B cell (primary cell): ENCODE results near the gene TFB1M. TPM values are rescaled to one million over a fixed set of nuclear protein-coding genes. Genes with fewer than 3 reads are reported as not detected.

Experiments
- ATAC-seq: fragments of 200-7000 bp; cut with Tn5 transposase; one replicate; pipeline ENCODE4 v1.10.0; 2021; ENCODE audit warnings: low read depth, mild to moderate bottlenecking, moderate number of reproducible peaks, moderate library complexity
- CTCF ChIA-PET: fragments of 350-600 bp; sonication (Branson Sonifier 250); formaldehyde crosslinking; loops from one replicate; lab custom pipeline; 2021; ENCODE audit warnings: antibody characterized with exemption, inconsistent platforms; lab: Charles Lee
- POLR2A ChIA-PET: fragments of 350-600 bp; sonication (Branson Sonifier 250); formaldehyde crosslinking; loops from one replicate; lab custom pipeline; 2021; ENCODE audit warnings: antibody characterized with exemption; lab: Charles Lee
- DNase-seq: peaks from one replicate; pipeline ENCODE4 v3.0.0; 2013
- H2AFZ ChIP-seq: 2 replicates; pipeline ENCODE4 v1.6.1; 2012; ENCODE audit warnings: mild to moderate bottlenecking, low read depth, low read length; ENCODE audit not compliant: insufficient read depth, poor library complexity, severe bottlenecking
- H3K27ac ChIP-seq, 2 donors: 1 replicate in 1 of 2; 2 replicates in 1 of 2; pipeline ENCODE4 v1.5.1; 2012 to 2013; ENCODE audit warnings: low read length in 2 of 2, mild to moderate bottlenecking in 2 of 2, moderate library complexity in 1 of 2
- H3K27me3 ChIP-seq, 4 experiments: fragments of 200-600 bp in 1 of 4; sonication (generic) in 1 of 4; replicated peaks in 1 of 4; 1 replicate in 2 of 4; 2 replicates in 2 of 4; pipeline versions ENCODE4 v1.6.1 to v1.7.0; 2013 to 2016; ENCODE audit warnings: low read length in 3 of 4, mild to moderate bottlenecking in 2 of 4, mixed read lengths in 1 of 4, moderate library complexity in 1 of 4; ENCODE audit not compliant: insufficient read depth in 4 of 4, control insufficient read depth in 3 of 4; ENCODE audit errors: control extremely low read depth in 1 of 4
- H3K36me3 ChIP-seq, 2 experiments: replicated peaks in 1 of 2; 1 replicate in 1 of 2; 2 replicates in 1 of 2; pipeline versions ENCODE4 v1.6.1 to v1.7.1; 2013; ENCODE audit warnings: low read length in 1 of 2; ENCODE audit not compliant: insufficient read depth in 2 of 2, control insufficient read depth in 1 of 2; ENCODE audit errors: control extremely low read depth in 1 of 2, extremely low read depth in 1 of 2
- H3K4me1 ChIP-seq, 2 donors: fragments of 200-600 bp in 1 of 2; sonication (generic) in 1 of 2; 1 replicate in 1 of 2; 2 replicates in 1 of 2; pipeline versions ENCODE4 v1.5.1 to v1.6.1; 2013 to 2017; ENCODE audit warnings: low read length in 2 of 2; ENCODE audit not compliant: control insufficient read depth in 2 of 2, insufficient read depth in 2 of 2
- H3K4me2 ChIP-seq: replicated peaks from 2 replicates; pipeline ENCODE3; 2012; ENCODE audit warnings: mild to moderate bottlenecking, low read depth, low read length; ENCODE audit not compliant: poor library complexity, severe bottlenecking
- H3K4me3 ChIP-seq, 5 experiments: fragments of 200-600 bp in 1 of 5; sonication (generic) in 1 of 5; 1 replicate in 3 of 5; 2 replicates in 2 of 5; pipeline versions ENCODE4 v1.5.1 to v1.7.0; 2011 to 2016; ENCODE audit warnings: low read length in 4 of 5, mild to moderate bottlenecking in 4 of 5, low read depth in 2 of 5, control low read depth in 1 of 5, moderate library complexity in 1 of 5; ENCODE audit not compliant: insufficient read depth in 1 of 5; ENCODE audit errors: control extremely low read depth in 1 of 5, extremely low read depth in 1 of 5
- H3K79me2 ChIP-seq: fragments of 200-600 bp; sonication (generic); one replicate; pipeline ENCODE4 v1.6.0; 2016; ENCODE audit warnings: low read length; ENCODE audit not compliant: control insufficient read depth, insufficient read depth
- H3K9ac ChIP-seq: fragments of 200-600 bp; sonication (generic); 2 replicates; pipeline ENCODE4 v1.6.1; 2017; ENCODE audit warnings: mild to moderate bottlenecking, low read length, moderate library complexity
- H3K9me3 ChIP-seq, 3 donors: one replicate each; pipeline versions ENCODE4 v1.6.1 to v1.7.1; 2013; ENCODE audit warnings: low read length in 2 of 3; ENCODE audit not compliant: control insufficient read depth in 2 of 3, insufficient read depth in 1 of 3; ENCODE audit errors: control extremely low read depth in 1 of 3
- H4K20me1 ChIP-seq: 2 replicates; pipeline ENCODE4 v1.6.0; 2012; ENCODE audit warnings: mild to moderate bottlenecking, low read length; ENCODE audit not compliant: insufficient read depth, control insufficient read depth, poor library complexity, severe bottlenecking
- H3K27ac Mint-ChIP-seq: one replicate; pipeline ENCODE4 v1.8.0; 2021; ENCODE audit warnings: mixed read lengths
- H3K27me3 Mint-ChIP-seq: one replicate; pipeline ENCODE4 v1.8.0; 2021; ENCODE audit warnings: mixed read lengths
- H3K4me1 Mint-ChIP-seq: one replicate; pipeline ENCODE4 v1.8.0; 2021; ENCODE audit warnings: mixed read lengths
- H3K4me3 Mint-ChIP-seq: one replicate; pipeline ENCODE4 v1.8.0; 2021; ENCODE audit warnings: mixed read lengths
- H3K9me3 Mint-ChIP-seq: one replicate; pipeline ENCODE4 v1.8.0; 2022; ENCODE audit warnings: mixed read lengths; ENCODE audit not compliant: insufficient read depth
- EZH2 ChIP-seq: IDR thresholded peaks from 2 replicates; pipeline ENCODE4 v1.6.1; 2012; ENCODE audit warnings: borderline replicate concordance, low read depth, mild to moderate bottlenecking, moderate library complexity, low read length; ENCODE audit not compliant: insufficient read depth, poor library complexity, severe bottlenecking
- WGBS: methylation state at CpG from one replicate; pipeline ENCODE4 v1.1.5; 2013; ENCODE audit warnings: missing lambda C conversion rate; ENCODE audit not compliant: insufficient coverage; 5-methylcytosine and 5-hydroxymethylcytosine counted together
- intact Hi-C: fragments of 100-400 bp; cut with micrococcal nuclease; formaldehyde crosslinking; loops from one replicate; pipeline ENCODE4 v1.10.0; 2022
- polyA plus RNA-seq: library from polyadenylated mRNA; depleted of rRNA; stranded (reverse); fragments of >200 nt; gene quantifications from 2 replicates; pipeline ENCODE4 v1.2.3, GENCODE V29; 2012
- total RNA-seq, 2 donors: library from RNA; stranded (reverse); fragments of 120-200 nt in 1 of 2; gene quantifications; 1 replicate in 1 of 2; 2 replicates in 1 of 2; pipeline versions ENCODE4 v1.2.3 to v1.2.4, GENCODE V29; 2013 to 2022
- TF ChIP-seq, protein P1 (sequence below): fragments of 200-600 bp; IDR thresholded peaks from one replicate; pipeline ENCODE4 v1.8.0; 2022; ENCODE audit warnings: antibody characterized with exemption, mild to moderate bottlenecking

The TFB1M gene
- total and polyA plus RNA-seq, 2 donors (not counting 1 experiment from before 2014, with no cell fraction given), result 18.6 to 49.9 TPM

DNA sequence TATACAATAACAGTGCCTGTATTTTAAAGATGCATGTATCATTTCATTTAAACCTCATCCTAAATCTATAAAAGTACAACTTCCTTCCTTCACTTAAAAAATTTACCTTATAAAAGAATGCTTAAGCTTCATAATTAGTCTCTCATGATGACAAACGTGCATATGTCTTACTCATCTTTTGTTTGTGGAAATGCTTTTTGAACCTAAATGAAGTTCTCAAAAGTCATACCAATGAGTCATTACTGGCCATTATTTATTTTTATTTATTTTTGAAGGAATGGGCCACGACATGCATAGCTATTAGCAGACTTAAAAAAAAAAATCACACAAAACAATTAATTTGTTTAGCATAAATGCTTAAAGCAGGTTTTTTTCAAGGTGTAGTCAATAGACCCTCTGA is 3.7 kb downstream of the TFB1M start:
- H3K79me2 ChIP-seq, result peaks cover 10% of the 10 kb centered on the region
- intact Hi-C loops, result loop anchor here (5.0 kb wide), 2 partner anchors 628 to 1962 kb away; no protein-coding TSS in a partner anchor
- no peaks in the 10 kb centered on the region for H3K9me3 Mint-ChIP-seq
- peaks cover 8 to 11% of the 10 kb centered on the region in 2 experiments for H3K36me3 ChIP-seq
- no peaks in the 10 kb centered on the region for H3K9me3 ChIP-seq
- no peak overlapping the region for H3K9ac ChIP-seq
- no peaks in the 10 kb centered on the region for H4K20me1 ChIP-seq
- ATAC-seq (no peak), DNase-seq (no peak)
- H2AFZ ChIP-seq, result no peak overlapping the region
- TF ChIP-seq, protein P1, sequence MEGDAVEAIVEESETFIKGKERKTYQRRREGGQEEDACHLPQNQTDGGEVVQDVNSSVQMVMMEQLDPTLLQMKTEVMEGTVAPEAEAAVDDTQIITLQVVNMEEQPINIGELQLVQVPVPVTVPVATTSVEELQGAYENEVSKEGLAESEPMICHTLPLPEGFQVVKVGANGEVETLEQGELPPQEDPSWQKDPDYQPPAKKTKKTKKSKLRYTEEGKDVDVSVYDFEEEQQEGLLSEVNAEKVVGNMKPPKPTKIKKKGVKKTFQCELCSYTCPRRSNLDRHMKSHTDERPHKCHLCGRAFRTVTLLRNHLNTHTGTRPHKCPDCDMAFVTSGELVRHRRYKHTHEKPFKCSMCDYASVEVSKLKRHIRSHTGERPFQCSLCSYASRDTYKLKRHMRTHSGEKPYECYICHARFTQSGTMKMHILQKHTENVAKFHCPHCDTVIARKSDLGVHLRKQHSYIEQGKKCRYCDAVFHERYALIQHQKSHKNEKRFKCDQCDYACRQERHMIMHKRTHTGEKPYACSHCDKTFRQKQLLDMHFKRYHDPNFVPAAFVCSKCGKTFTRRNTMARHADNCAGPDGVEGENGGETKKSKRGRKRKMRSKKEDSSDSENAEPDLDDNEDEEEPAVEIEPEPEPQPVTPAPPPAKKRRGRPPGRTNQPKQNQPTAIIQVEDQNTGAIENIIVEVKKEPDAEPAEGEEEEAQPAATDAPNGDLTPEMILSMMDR, result no peak
- TF ChIP-seq EZH2, result no peak
- no peak overlapping the region for H3K27ac Mint-ChIP-seq
- no peaks in the 10 kb centered on the region for H3K27me3 ChIP-seq
- WGBS, result no CpG with 5 or more reads among the region's 2 CpGs
- H3K4me3 ChIP-seq, result no peak overlapping the region
- ChIA-PET CTCF (interaction anchor here (1.2 kb wide), 2 partner anchors 132 to 635 kb away, joined by 3 to 4 read pairs; no protein-coding TSS in a partner anchor), POLR2A (no interaction called here)
- no peak overlapping the region for H3K4me3 Mint-ChIP-seq
- peaks cover 4% of the 10 kb centered on the region in 2 donors for H3K4me1 ChIP-seq
- no peak overlapping the region for H3K4me2 ChIP-seq
- no peaks in the 10 kb centered on the region for H3K27me3 Mint-ChIP-seq
- no peak overlapping the region for H3K27ac ChIP-seq
- H3K4me1 Mint-ChIP-seq, result peaks cover 42% of the 10 kb centered on the region

DNA sequence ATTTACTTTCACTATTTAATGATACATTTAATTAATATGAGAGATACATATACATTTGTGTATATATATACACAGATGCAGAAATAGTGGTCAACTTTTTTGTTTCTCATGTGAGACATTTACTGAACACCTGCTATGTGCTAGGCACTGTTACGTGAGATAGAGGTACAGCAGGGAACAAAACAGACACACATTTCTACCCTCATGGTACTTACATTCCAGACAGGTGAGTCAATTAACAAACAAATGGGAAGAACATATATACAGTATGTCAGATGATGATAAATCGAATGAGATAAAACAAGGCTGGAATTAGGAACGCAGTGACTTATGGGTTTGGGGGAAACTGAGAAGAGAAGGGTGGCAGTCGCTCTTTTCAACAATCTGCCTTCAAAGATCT is 5.1 kb downstream of the TFB1M start:
- Histone ChIP-seq H3K4me3 (no peak overlapping the region), H3K4me2 (no peak overlapping the region), H4K20me1 (no peaks in the 10 kb centered on the region), H3K27me3 (no peaks in the 10 kb centered on the region), H3K36me3 (peaks cover 8 to 17% of the 10 kb centered on the region in 2 experiments), H3K27ac (no peak overlapping the region), H3K79me2 (peaks cover 10% of the 10 kb centered on the region), H3K9ac (no peak overlapping the region), H2AFZ (no peak overlapping the region), H3K4me1 (peaks cover 0 to 4% of the 10 kb centered on the region in 2 donors), H3K9me3 (no peaks in the 10 kb centered on the region)
- Mint-ChIP-seq H3K4me1 (peaks cover 30% of the 10 kb centered on the region), H3K9me3 (no peaks in the 10 kb centered on the region), H3K27me3 (no peaks in the 10 kb centered on the region), H3K4me3 (no peak overlapping the region), H3K27ac (no peak overlapping the region)
- no peak for DNase-seq
- CTCF ChIA-PET, result no interaction called here
- TF ChIP-seq, protein P1, result no peak
- no peak for TF ChIP-seq EZH2
- POLR2A ChIA-PET, result no interaction called here
- no CpG with 5 or more reads among the region's 4 CpGs for WGBS
- intact Hi-C loops, result no loop called here
- no peak for ATAC-seq
